PC-3 (cell line): ENCODE measurements around the gene PBX3. TPM values are rescaled to one million over a fixed set of nuclear protein-coding genes. Genes with fewer than 3 reads are reported as not detected.
A peak's percentile ranks its signal among the peaks of the same experiment; 100 is the strongest.

ENCODE experiments used
- ATAC-seq: fragments of 200-7000 bp; cut with Tn5 transposase; 2 replicates; pipeline ENCODE4 v1.9.1; 2020; ENCODE audit warnings: mild to moderate bottlenecking, moderate library complexity
- BruUV-seq: library from RNA; stranded (reverse); fragments of 400-500 nt; replicated peaks from 2 replicates; lab custom pipeline; 2021; lab: Mats Ljungman, UMichigan
- CTCF ChIA-PET: fragments of 300-600 bp; sonication (Branson Sonifier 250); formaldehyde crosslinking; loops from one replicate; lab custom pipeline; 2022; ENCODE audit warnings: antibody characterized with exemption; lab: Charles Lee
- POLR2A ChIA-PET: fragments of 300-600 bp; sonication (Branson Sonifier 250); formaldehyde crosslinking; loops from one replicate; lab custom pipeline; 2022; ENCODE audit warnings: antibody characterized with exemption; ENCODE audit not compliant: unreplicated experiment; lab: Charles Lee
- DNase-seq: peaks from one replicate; pipeline ENCODE4 v3.0.0-alpha.2; 2015
- H2AFZ ChIP-seq: fragments of 300-600 bp; sonication (generic); 2 replicates; pipeline ENCODE4 v1.6.0; 2016; ENCODE audit warnings: antibody characterized with exemption, low read length
- H3F3A ChIP-seq: fragments of 300-600 bp; sonication (generic); one replicate; pipeline ENCODE4 v1.6.0; 2017; ENCODE audit warnings: antibody characterized with exemption, low read length, control low read depth, mild to moderate bottlenecking; ENCODE audit not compliant: unreplicated experiment
- H3K27ac ChIP-seq: fragments of 300-600 bp; sonication (generic); 2 replicates; pipeline ENCODE4 v1.5.1; 2016; ENCODE audit warnings: mild to moderate bottlenecking, low read length
- H3K27me3 ChIP-seq: fragments of 300-600 bp; sonication (generic); 2 replicates; pipeline ENCODE4 v1.6.1; 2016; ENCODE audit warnings: low read length, mixed read lengths
- H3K36me3 ChIP-seq: fragments of 300-600 bp; sonication (generic); 2 replicates; pipeline ENCODE4 v1.6.1; 2016; ENCODE audit warnings: low read depth, mixed run types, low read length, mixed read lengths
- H3K4me1 ChIP-seq: fragments of 300-600 bp; sonication (generic); 2 replicates; pipeline ENCODE4 v1.5.1; 2016; ENCODE audit warnings: low read length; ENCODE audit not compliant: insufficient read depth
- H3K4me2 ChIP-seq: fragments of 300-600 bp; sonication (generic); 2 replicates; pipeline ENCODE4 v1.6.0; 2016; ENCODE audit warnings: low read length
- H3K4me3 ChIP-seq: fragments of 300-600 bp; sonication (generic); 2 replicates; pipeline ENCODE4 v1.5.1; 2016; ENCODE audit warnings: mild to moderate bottlenecking, low read length, mixed read lengths
- H3K79me2 ChIP-seq: fragments of 300-600 bp; sonication (generic); 2 replicates; pipeline ENCODE4 v1.6.1; 2017; ENCODE audit warnings: low read length, mixed read lengths
- H3K9ac ChIP-seq: fragments of 300-600 bp; sonication (generic); 2 replicates; pipeline ENCODE4 v1.6.0; 2016; ENCODE audit warnings: mild to moderate bottlenecking, low read length
- H3K9me2 ChIP-seq: fragments of 300-600 bp; sonication (generic); replicated peaks from 2 replicates; pipeline ENCODE4 v1.6.1; 2016; ENCODE audit warnings: mixed run types, low read length, mixed read lengths
- H3K9me3 ChIP-seq: fragments of 300-600 bp; sonication (generic); 2 replicates; pipeline ENCODE4 v1.6.1; 2016; ENCODE audit warnings: low read length, mixed read lengths
- H4K20me1 ChIP-seq: fragments of 300-600 bp; sonication (generic); 2 replicates; pipeline ENCODE4 v1.6.1; 2016; ENCODE audit warnings: low read length, mixed read lengths
- EZH2 ChIP-seq: fragments of 300-600 bp; sonication (generic); IDR thresholded peaks from one replicate; pipeline ENCODE4 v1.6.1; 2017; ENCODE audit warnings: antibody characterized with exemption, mild to moderate bottlenecking, low read length; ENCODE audit not compliant: unreplicated experiment
- EZH2phosphoT487 ChIP-seq: fragments of 300-600 bp; sonication (generic); IDR thresholded peaks from 2 replicates; pipeline ENCODE4 v1.6.1; 2018; ENCODE audit warnings: mild to moderate bottlenecking, antibody characterized with exemption, low read length, borderline replicate concordance
- intact Hi-C: fragments of 100-400 bp; cut with micrococcal nuclease; formaldehyde crosslinking; loops from 2 replicates; pipeline ENCODE4 v1.9.0; 2023
- total RNA-seq: library from RNA; depleted of rRNA; stranded (reverse); fragments of >200 nt; gene quantifications from 2 replicates; pipeline ENCODE4 v1.2.3, GENCODE V29; 2014
- TF ChIP-seq, protein P1 (sequence below): fragments of 300-600 bp; sonication (generic); conservative IDR thresholded peaks from 2 replicates; pipeline ENCODE4 v1.5.1; 2017; ENCODE audit warnings: antibody characterized with exemption, low read depth, mild to moderate bottlenecking, low read length

The PBX3 gene
- total RNA-seq, 1 experiment from 2014 or later = 35.5 TPM

GRCh38 chr9:125742657-125743056, 4.5 kb upstream of the PBX3 start:
- H3K9ac ChIP-seq = no peak overlapping the region
- H3K4me3 ChIP-seq = no peak overlapping the region

GRCh38 chr9:125743682-125744428, 3.3 kb upstream of the PBX3 start:
- Histone ChIP-seq H2AFZ (no peak overlapping the region), H3K36me3 (no peaks in the 10 kb centered on the region), H3K9ac (no peak overlapping the region), H3K9me3 (no peaks in the 10 kb centered on the region), H3K4me3 (no peak overlapping the region), H3K9me2 (no peaks in the 10 kb centered on the region), H3K27me3 (no peaks in the 10 kb centered on the region), H3K27ac (no peak overlapping the region), H3K4me1 (peaks cover 16% of the 10 kb centered on the region), H3F3A (no peaks in the 10 kb centered on the region), H3K4me2 (no peak overlapping the region), H3K79me2 (peaks cover 9% of the 10 kb centered on the region; the same call in 1 of the 2 replicates), H4K20me1 (no peaks in the 10 kb centered on the region)
- intact Hi-C loops = no loop called here
- CTCF ChIA-PET = interaction anchor here (0.9 kb wide), 1 partner anchor 763 kb away, joined by 3 read pairs; no protein-coding TSS in a partner anchor
- no peak for TF ChIP-seq EZH2phosphoT487
- TF ChIP-seq EZH2 = no peak
- TF ChIP-seq, protein P1, sequence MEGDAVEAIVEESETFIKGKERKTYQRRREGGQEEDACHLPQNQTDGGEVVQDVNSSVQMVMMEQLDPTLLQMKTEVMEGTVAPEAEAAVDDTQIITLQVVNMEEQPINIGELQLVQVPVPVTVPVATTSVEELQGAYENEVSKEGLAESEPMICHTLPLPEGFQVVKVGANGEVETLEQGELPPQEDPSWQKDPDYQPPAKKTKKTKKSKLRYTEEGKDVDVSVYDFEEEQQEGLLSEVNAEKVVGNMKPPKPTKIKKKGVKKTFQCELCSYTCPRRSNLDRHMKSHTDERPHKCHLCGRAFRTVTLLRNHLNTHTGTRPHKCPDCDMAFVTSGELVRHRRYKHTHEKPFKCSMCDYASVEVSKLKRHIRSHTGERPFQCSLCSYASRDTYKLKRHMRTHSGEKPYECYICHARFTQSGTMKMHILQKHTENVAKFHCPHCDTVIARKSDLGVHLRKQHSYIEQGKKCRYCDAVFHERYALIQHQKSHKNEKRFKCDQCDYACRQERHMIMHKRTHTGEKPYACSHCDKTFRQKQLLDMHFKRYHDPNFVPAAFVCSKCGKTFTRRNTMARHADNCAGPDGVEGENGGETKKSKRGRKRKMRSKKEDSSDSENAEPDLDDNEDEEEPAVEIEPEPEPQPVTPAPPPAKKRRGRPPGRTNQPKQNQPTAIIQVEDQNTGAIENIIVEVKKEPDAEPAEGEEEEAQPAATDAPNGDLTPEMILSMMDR = no peak
- ATAC-seq (no peak), DNase-seq (no peak)
- POLR2A ChIA-PET = no interaction called here
- BruUV-seq = no TSS peak

More at GRCh38 chr9:125742657-125743056, 4.5 kb upstream of the PBX3 start:
- no peak overlapping the region for H3K27ac ChIP-seq
- no peaks in the 10 kb centered on the region for H4K20me1 ChIP-seq
- no peak overlapping the region for H3K4me2 ChIP-seq
- H3F3A ChIP-seq = no peaks in the 10 kb centered on the region
- BruUV-seq = no TSS peak
- DNase-seq (no peak), ATAC-seq (no peak)
- POLR2A ChIA-PET = no interaction called here
- peaks cover 16% of the 10 kb centered on the region for H3K4me1 ChIP-seq
- no peak overlapping the region for H2AFZ ChIP-seq
- no peaks in the 10 kb centered on the region for H3K27me3 ChIP-seq
- intact Hi-C loops = no loop called here
- CTCF ChIA-PET = no interaction called here
- no peaks in the 10 kb centered on the region for H3K79me2 ChIP-seq
- no peak for TF ChIP-seq EZH2phosphoT487
- no peak for TF ChIP-seq EZH2
- TF ChIP-seq, protein P1 = no peak
- no peaks in the 10 kb centered on the region for H3K9me3 ChIP-seq
- no peaks in the 10 kb centered on the region for H3K9me2 ChIP-seq
- H3K36me3 ChIP-seq = no peaks in the 10 kb centered on the region

DNA sequence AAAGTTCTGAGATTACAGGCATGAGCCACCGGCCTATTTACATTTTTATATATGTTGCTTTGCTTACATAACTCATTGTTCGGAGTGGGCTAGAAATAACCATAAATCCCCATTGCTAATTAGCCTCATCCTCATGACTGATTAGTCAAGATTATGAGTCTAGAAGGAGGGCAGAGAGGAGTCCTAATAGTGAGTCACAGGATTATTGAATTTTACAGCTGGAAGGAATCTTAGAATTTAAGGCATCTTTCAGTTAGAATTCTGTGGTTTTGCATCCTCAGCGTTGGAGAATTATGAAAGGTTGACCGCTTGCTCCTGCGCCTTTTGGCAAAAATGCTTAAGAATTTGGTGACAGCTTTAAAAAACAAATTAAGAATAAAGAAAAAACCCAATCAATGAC, 2.6 kb upstream of the PBX3 start:
- H2AFZ ChIP-seq = no peak overlapping the region
- ChIA-PET CTCF (interaction anchor here (0.6 to 0.9 kb wide), 2 partner anchors 9 to 763 kb away, joined by 3 read pairs; no protein-coding TSS in a partner anchor), POLR2A (interaction anchor here (0.6 kb wide), 1 partner anchor 176 kb away, joined by 3 read pairs; no protein-coding TSS in a partner anchor)
- no peak overlapping the region for H3K4me2 ChIP-seq
- no peak overlapping the region for H3K4me3 ChIP-seq
- no peak overlapping the region for H3K9ac ChIP-seq
- H3K9me3 ChIP-seq = no peaks in the 10 kb centered on the region
- H3K27ac ChIP-seq = no peak overlapping the region
- H3K79me2 ChIP-seq = peaks cover 12% of the 10 kb centered on the region; the same call in 1 of the 2 replicates
- no peaks in the 10 kb centered on the region for H3K36me3 ChIP-seq
- H4K20me1 ChIP-seq = no peaks in the 10 kb centered on the region
- no peak for ATAC-seq
- no peaks in the 10 kb centered on the region for H3F3A ChIP-seq
- H3K27me3 ChIP-seq = no peaks in the 10 kb centered on the region
- intact Hi-C loops = loop anchor here (5.0 kb wide), 1 partner anchor 483 kb away; no protein-coding TSS in a partner anchor
- no peaks in the 10 kb centered on the region for H3K9me2 ChIP-seq
- BruUV-seq = no TSS peak
- peaks cover 22% of the 10 kb centered on the region for H3K4me1 ChIP-seq
- TF ChIP-seq EZH2 (no peak), EZH2phosphoT487 (no peak)
- TF ChIP-seq, protein P1 = no peak
- peak; percentile 32 for DNase-seq
